Measurements from ENCODE around the gene FCGBP. TPM values are rescaled to one million over a fixed set of nuclear protein-coding genes. Genes with fewer than 3 reads are reported as not detected.

FCGBP gene
- total RNA-seq, 1 donor from 2014 or later, result 0.54 TPM

DNA sequence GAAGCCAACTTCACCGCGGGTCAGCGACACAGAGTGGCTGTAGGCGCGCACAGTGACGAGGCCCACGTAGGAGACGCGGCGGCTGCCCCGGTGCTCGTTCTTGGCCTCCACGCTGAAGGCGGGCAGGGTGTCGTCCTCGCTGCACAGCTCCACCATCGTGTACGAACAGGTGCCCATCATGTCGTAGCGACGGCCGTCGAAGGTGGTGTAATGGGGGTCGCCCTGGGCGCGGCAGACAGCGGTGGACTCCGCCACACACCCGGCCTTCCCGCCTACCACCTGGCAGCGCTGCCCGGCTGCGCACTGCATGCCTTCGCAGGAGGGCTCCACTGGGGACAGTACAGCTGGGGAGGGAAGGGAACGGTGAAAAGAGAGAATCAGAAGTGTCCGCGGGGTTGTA lies 10.0 kb downstream of the FCGBP start:
- H2AFZ ChIP-seq (ENCODE audit: low read depth, low read length), result no peak overlapping the region

DNA sequence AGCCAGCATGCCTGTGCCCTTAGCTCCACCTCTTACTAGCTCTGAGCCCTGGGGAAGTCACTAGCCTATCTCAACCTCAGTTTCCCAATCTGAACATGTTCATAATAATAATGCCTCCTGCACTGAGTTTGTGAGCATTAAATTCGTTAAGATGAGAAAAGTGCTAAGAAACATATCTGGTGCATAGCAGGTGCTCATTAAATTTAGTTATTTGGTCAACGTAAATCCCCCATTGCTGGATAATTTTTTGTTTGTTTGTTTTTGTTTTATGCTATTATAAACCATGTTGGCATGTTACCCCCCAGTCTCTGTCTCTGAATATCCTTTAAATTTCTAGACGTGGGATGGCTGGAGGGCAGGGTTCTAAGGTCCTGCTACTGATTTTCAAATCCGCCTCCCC lies 10.6 kb downstream of the FCGBP start:
- H3K27ac ChIP-seq (ENCODE audit: low read depth, low read length), result no peak overlapping the region
- H3K79me2 ChIP-seq (ENCODE audit: insufficient read depth, low read length), result no peaks in the 10 kb centered on the region
- H3K4me1 ChIP-seq (ENCODE audit: insufficient read depth, low read length), result no peaks in the 10 kb centered on the region
- no peak overlapping the region for H3K27ac Mint-ChIP-seq (ENCODE audit: unreplicated experiment)
- no peaks in the 10 kb centered on the region for H3K9me3 ChIP-seq (ENCODE audit: insufficient read depth, low read depth, low read length)
- H3K27me3 Mint-ChIP-seq (ENCODE audit: low read depth, unreplicated experiment), result peaks cover 11% of the 10 kb centered on the region
- no peaks in the 10 kb centered on the region for H3K36me3 ChIP-seq (ENCODE audit: insufficient read depth, low read length)
- no peaks in the 10 kb centered on the region for H4K20me1 ChIP-seq (ENCODE audit: insufficient read depth, low read length)
- H3K9ac ChIP-seq (ENCODE audit: low read length), result no peak overlapping the region
- H3K9me3 Mint-ChIP-seq (ENCODE audit: unreplicated experiment), result peaks cover 2% of the 10 kb centered on the region
- DNase-seq (ENCODE audit: low read depth) (no peak), FAIRE-seq (no peak)
- no peaks in the 10 kb centered on the region for H3K27me3 ChIP-seq (ENCODE audit: insufficient read depth, low read length)
- no peaks in the 10 kb centered on the region for H3K4me1 Mint-ChIP-seq (ENCODE audit: low read depth, unreplicated experiment)
- H3K4me2 ChIP-seq (ENCODE audit: low read length), result no peak overlapping the region
- H3K4me3 ChIP-seq (ENCODE audit: insufficient read depth, low read depth, low read length), result no peak overlapping the region
- TF ChIP-seq EZH2 (IDR thresholded peaks at IDR 0.05; ENCODE audit: insufficient read depth, low read length) (no peak), CTCF (IDR thresholded peaks at IDR 0.05; ENCODE audit: insufficient read depth, low read depth, low read length) (no peak)
- H3K36me3 Mint-ChIP-seq (ENCODE audit: low read depth, unreplicated experiment), result no peaks in the 10 kb centered on the region
- no peak overlapping the region for H3K4me3 Mint-ChIP-seq (ENCODE audit: unreplicated experiment)
- H2AFZ ChIP-seq (ENCODE audit: low read depth, low read length), result no peak overlapping the region

More for the DNA sequence above, 10.0 kb downstream of the FCGBP start:
- no peaks in the 10 kb centered on the region for H3K36me3 Mint-ChIP-seq (ENCODE audit: low read depth, unreplicated experiment)
- no peak overlapping the region for H3K27ac Mint-ChIP-seq (ENCODE audit: unreplicated experiment)
- H3K9me3 Mint-ChIP-seq (ENCODE audit: unreplicated experiment), result peaks cover 2% of the 10 kb centered on the region
- H3K4me1 Mint-ChIP-seq (ENCODE audit: low read depth, unreplicated experiment), result no peaks in the 10 kb centered on the region
- H3K79me2 ChIP-seq (ENCODE audit: insufficient read depth, low read length), result no peaks in the 10 kb centered on the region
- no peak for DNase-seq (ENCODE audit: low read depth)
- peaks cover 11% of the 10 kb centered on the region for H3K27me3 Mint-ChIP-seq (ENCODE audit: low read depth, unreplicated experiment)
- no peak overlapping the region for H3K4me3 Mint-ChIP-seq (ENCODE audit: unreplicated experiment)
- H4K20me1 ChIP-seq (ENCODE audit: insufficient read depth, low read length), result no peaks in the 10 kb centered on the region
- H3K4me3 ChIP-seq (ENCODE audit: insufficient read depth, low read depth, low read length), result no peak overlapping the region
- no peaks in the 10 kb centered on the region for H3K36me3 ChIP-seq (ENCODE audit: insufficient read depth, low read length)
- no peak for FAIRE-seq
- H3K4me1 ChIP-seq (ENCODE audit: insufficient read depth, low read length), result no peaks in the 10 kb centered on the region
- TF ChIP-seq EZH2 (IDR thresholded peaks at IDR 0.05; ENCODE audit: insufficient read depth, low read length), result no peak
- no peak for TF ChIP-seq CTCF (IDR thresholded peaks at IDR 0.05; ENCODE audit: insufficient read depth, low read depth, low read length)
- H3K27me3 ChIP-seq (ENCODE audit: insufficient read depth, low read length), result no peaks in the 10 kb centered on the region
- H3K9ac ChIP-seq (ENCODE audit: low read length), result no peak overlapping the region
- H3K27ac ChIP-seq (ENCODE audit: low read depth, low read length), result no peak overlapping the region
- no peak overlapping the region for H3K4me2 ChIP-seq (ENCODE audit: low read length)
- H3K9me3 ChIP-seq (ENCODE audit: insufficient read depth, low read depth, low read length), result no peaks in the 10 kb centered on the region

- Histone ChIP-seq H3K4me2 (ENCODE audit: low read length) (no peak overlapping the region), H3K36me3 (ENCODE audit: insufficient read depth, low read length) (no peaks in the 10 kb centered on the region), H4K20me1 (ENCODE audit: insufficient read depth, low read length) (no peaks in the 10 kb centered on the region), H3K9me3 (ENCODE audit: insufficient read depth, low read depth, low read length) (no peaks in the 10 kb centered on the region), H3K27ac (ENCODE audit: low read depth, low read length) (no peak overlapping the region), H3K27me3 (ENCODE audit: insufficient read depth, low read length) (no peaks in the 10 kb centered on the region), H3K79me2 (ENCODE audit: insufficient read depth, low read length) (no peaks in the 10 kb centered on the region), H3K4me1 (ENCODE audit: insufficient read depth, low read length) (no peaks in the 10 kb centered on the region), H2AFZ (ENCODE audit: low read depth, low read length) (no peak overlapping the region), H3K4me3 (ENCODE audit: insufficient read depth, low read depth, low read length) (no peak overlapping the region), H3K9ac (ENCODE audit: low read length) (no peak overlapping the region)
- Mint-ChIP-seq H3K9me3 (ENCODE audit: unreplicated experiment) (no peaks in the 10 kb centered on the region), H3K4me1 (ENCODE audit: low read depth, unreplicated experiment) (no peaks in the 10 kb centered on the region), H3K27ac (ENCODE audit: unreplicated experiment) (peak overlapping the region; percentile 38), H3K36me3 (ENCODE audit: low read depth, unreplicated experiment) (no peaks in the 10 kb centered on the region), H3K4me3 (ENCODE audit: unreplicated experiment) (no peak overlapping the region), H3K27me3 (ENCODE audit: low read depth, unreplicated experiment) (peaks cover 10% of the 10 kb centered on the region)
- no peak for DNase-seq (ENCODE audit: low read depth)
- FAIRE-seq, result no peak
- TF ChIP-seq CTCF (IDR thresholded peaks at IDR 0.05; ENCODE audit: insufficient read depth, low read depth, low read length) (no peak), EZH2 (IDR thresholded peaks at IDR 0.05; ENCODE audit: insufficient read depth, low read length) (no peak)
These were observed 14.5 kb downstream of the FCGBP start for GRCh38 chr19:39919976-39920375.
